Activated T-cell treated with anti-CD3 and anti-CD28 coated beads for 1 hour (primary cell): ENCODE results near the gene RFWD3.
A peak's percentile ranks its signal among the peaks of the same experiment; 100 is the strongest.
"Not testable (repeated sequence)": the region's sequence is repeated elsewhere in the genome, so short reads cannot be mapped to it uniquely, and the experiment has no call there.

ENCODE experiments used
- DNase-seq: peaks from one replicate; pipeline ENCODE4 v3.0.0-alpha.2; 2020; ENCODE audit warnings: low read depth

The RFWD3 gene, protein sequence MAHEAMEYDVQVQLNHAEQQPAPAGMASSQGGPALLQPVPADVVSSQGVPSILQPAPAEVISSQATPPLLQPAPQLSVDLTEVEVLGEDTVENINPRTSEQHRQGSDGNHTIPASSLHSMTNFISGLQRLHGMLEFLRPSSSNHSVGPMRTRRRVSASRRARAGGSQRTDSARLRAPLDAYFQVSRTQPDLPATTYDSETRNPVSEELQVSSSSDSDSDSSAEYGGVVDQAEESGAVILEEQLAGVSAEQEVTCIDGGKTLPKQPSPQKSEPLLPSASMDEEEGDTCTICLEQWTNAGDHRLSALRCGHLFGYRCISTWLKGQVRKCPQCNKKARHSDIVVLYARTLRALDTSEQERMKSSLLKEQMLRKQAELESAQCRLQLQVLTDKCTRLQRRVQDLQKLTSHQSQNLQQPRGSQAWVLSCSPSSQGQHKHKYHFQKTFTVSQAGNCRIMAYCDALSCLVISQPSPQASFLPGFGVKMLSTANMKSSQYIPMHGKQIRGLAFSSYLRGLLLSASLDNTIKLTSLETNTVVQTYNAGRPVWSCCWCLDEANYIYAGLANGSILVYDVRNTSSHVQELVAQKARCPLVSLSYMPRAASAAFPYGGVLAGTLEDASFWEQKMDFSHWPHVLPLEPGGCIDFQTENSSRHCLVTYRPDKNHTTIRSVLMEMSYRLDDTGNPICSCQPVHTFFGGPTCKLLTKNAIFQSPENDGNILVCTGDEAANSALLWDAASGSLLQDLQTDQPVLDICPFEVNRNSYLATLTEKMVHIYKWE

DNA sequence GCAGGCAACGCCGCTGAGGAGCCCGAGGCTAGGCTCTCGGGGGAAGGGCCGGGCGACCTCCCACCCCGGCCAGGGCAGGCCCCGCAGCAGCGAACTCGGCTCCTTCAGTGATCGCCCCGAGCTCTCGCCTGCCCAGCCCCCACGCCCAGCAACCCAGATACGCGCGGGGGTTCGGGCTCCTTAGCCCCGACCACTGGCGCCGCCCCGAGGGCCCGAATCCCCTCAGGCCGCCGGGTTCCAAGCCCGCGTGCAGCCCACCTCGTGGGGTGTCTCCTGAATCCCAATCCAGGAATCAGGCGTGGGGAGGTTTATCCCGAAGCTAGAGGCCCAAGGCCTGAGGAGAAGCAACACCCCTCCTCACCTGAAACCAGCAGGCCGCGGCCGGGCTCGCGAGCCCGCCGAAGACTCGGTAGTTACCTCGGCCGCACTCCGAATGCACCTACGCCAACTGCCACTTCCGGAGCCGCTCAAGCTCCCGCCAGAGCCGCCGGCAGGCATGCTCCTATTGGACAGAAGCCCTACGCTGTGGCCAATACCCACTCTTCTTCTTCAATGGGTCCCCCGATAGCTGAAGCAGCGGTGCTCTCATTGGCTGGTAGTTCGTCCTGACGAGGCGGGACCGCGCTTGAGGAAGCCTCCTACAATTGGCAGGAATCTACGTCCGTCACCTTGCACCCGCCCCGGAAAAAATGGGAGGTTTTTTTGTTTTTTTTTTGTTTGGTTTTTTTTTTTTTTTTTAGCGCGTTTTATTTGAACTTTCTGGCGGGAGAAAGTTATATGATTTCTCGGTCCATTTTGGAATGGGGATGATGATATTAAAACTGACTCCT, at the start of gene RFWD3:
RFWD3 (minus strand) TSS at position 453 of the 830 bp plus-strand sequence. CDS start 5,428 bp downstream, outside the sequence.
- DNase-seq = peak; percentile 88

DNA sequence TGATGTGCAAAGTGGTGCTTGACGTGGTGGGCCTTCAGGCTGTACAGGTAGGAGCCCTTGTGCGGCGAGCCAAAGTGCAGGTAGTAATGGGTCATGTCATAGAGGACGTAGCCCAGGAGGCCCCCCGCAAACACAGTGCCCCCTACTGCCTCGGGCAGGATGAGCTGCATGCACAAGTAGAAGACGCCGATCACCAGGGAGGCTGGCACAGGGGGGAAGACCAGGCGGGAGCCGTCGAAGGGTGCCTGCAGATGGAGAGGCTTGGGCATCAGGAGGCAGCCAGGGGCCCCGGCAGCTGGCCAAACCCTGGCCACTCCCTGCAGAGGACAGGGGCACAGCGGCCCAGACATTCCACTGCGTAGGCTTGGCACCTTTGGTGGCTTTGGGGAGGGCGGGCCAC, 49.7 kb upstream of the RFWD3 start:
- no peak for DNase-seq

DNA sequence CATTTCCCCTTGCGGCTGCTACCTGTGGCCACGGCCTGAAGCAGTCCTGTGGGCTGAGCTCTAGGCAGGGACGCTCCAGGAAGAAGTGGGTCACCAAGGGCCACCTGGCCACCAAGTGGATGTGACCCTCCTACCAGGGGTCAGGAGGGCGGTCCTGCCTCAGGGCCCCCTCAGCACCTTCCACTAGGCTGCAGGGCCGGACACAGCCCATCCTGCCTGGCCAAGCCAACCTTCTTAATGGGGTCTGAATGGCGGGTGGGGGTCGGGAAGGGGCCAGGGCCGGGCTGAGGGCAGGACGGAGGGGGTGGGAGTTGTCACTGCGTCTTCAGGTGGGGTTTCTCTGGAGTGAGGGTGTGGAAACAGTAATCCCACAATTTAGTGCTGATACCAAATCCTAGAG, 47.2 kb upstream of the RFWD3 start:
- no peak for DNase-seq

GRCh38 chr16:74713325-74713724, 46.6 kb upstream of the RFWD3 start:
- no peak for DNase-seq

- no peak for DNase-seq
Measured at GRCh38 chr16:74711938-74712337, 45.3 kb upstream of the RFWD3 start.

DNA sequence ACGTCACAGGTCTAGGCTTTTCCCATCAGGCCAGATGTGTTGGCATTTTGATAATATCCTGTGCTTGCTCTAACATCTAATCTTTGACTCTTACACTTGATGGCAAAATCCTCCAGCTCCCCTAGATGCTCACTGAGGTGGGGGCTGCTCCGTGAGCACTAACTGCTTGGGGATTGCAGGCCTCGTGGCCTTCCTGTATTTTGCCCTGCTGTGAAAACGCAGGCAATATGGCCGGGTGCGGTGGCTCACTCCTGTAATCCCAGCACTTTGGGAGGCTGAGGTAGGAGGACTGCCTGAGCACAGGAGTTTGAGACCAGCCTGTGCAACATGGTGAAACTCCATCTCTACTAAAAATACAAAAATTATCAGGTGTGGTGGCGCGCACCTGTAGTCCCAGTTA, 43.7 kb upstream of the RFWD3 start:
- DNase-seq = no peak

- DNase-seq = peak; percentile 81
Measured at GRCh38 chr16:74709441-74709877, 42.8 kb upstream of the RFWD3 start.

- DNase-seq = peak; percentile 41
Measured at GRCh38 chr16:74700438-74701225, 34.0 kb upstream of the RFWD3 start, which contains the start of gene MLKL. MLKL (minus strand) TSS chr16:74700862; CDS start chr16:74695757, 5,105 bp downstream.

DNA sequence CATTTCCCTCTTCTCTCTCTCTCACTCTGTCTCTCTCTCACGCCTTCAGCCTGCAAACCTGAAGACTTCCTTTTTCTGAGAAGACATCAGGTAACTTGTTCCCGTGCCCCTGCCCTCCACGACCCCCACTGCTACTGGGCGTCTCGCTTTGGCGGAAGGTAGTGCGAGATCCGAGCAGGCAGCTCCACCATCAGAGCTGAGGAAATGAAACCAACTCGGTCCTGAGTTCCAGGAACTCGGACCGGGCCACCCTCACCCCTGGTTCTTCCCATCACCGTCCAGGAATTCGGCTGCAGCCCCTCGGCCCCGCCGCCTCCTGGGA, 33.4 kb upstream of the RFWD3 start:
- DNase-seq = peak; percentile 12

DNA sequence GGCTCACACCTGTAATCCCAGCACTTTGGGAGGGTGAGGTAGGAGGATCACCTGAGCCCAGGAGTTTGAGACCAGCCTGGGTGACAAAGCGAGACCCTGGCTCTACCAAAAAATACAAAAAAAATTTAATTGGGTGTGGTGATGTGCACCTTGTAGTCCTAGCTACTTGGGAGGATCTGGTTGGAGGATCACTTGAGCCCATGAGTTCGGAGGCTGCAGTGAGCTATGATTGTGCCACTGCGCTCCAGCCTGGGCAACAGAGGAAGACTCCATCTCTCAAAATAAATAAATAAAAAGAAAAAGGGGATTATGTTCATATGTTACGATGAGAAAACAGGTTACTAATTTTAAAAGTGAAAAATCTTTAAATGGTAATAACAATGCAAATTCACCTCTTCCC, 33.0 kb upstream of the RFWD3 start:
- no peak for DNase-seq

DNA sequence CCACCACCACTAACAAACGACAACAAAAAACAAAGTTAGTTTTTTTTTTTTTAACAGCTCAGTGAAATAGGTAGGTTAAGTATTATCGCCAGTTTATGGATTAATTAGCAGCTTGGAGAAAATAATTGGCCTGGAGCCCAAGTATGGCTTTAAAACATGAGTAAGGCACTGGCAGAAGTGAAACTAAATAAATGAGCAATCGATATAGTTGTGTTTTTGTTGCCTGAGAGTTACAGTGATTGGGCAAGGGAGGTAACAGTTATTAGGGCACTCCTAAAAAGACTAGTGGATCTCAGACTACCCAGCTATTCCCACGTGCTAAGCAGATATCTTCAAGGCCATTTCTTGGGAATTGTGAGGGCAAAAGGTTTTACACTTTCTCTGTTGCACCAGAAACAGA, 31.5 kb upstream of the RFWD3 start:
- DNase-seq = no peak

DNA sequence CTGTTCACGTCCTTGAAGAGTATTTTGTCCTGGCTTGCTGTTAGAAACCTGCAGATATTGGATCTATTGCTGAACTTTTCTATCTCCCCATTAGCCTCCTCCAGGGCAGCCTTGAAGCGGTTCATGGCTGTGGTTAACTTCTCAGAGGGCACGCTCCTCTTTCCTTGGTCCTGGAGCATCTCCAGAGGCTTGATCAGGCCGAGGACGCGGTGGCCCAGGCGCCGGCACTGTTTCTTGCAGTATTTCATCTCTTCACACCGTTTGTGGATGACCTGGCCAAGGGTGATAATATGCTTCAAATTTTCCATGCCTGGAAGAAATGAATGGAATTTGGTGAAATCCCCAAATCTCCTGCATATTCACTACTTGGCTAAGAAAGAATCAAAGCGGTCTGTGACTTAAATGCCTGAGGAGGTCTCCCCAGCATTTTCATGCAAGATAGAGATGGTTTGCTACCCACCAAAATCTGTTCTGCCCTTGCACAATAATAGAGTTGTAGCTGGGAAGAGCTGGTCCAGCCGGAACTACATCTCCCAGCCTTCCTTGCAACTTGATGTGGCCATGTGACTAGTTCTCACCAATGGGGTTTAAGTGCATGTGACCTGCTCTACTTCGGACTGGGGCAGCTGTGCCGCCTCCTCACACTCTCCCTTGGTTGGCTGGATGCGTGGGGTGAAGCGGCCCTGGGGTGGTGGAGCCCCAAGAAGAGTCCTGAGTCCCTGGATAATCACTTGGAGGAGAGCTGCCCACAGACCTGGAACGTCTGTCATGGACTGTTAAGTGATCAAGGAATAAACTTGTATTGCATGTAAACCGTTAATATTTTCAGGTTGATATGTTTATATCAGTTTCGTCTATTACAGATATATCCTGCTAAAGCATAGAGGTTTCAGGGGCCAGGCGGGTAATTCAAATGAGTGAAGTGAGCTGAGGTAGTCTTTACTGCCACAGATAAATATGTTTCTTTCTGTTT, 29.1 kb upstream of the RFWD3 start:
- DNase-seq = peak; percentile 19

DNA sequence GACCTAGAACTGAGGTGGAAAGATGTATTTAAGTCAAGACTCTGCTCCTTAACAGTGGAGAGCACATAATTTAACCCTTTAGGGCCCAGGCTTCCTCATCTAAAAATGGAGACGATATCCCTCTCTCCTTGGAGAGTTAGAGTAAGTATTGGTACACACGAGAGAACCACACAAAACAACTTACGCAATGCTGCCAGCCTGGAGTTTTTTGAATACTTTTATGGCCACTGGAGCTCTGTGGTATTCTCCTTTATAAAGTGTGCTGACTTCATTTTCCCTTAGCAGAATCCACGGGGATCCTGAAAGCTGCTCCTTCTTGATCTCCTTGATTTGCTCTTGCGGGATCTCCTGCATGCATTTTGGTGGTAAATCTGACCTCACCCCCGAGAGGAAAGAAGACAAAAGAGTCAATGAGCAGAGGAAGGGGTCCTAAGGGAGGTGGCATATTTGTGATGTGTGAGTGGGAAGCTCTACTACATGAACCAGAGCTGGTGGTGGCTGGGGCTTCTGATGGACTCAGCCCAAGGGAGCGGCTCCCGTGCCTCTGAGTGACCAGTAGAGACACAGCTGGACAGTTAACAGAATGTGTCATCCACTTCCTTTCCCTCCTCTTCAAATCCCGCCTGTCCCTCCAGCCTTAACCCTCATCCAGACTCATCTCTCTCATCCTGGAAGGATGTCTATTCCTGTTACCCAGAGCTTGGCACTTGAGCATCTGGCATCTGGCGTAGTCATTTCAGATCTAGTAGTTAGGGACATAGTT, 24.6 kb upstream of the RFWD3 start:
- no peak for DNase-seq

DNA sequence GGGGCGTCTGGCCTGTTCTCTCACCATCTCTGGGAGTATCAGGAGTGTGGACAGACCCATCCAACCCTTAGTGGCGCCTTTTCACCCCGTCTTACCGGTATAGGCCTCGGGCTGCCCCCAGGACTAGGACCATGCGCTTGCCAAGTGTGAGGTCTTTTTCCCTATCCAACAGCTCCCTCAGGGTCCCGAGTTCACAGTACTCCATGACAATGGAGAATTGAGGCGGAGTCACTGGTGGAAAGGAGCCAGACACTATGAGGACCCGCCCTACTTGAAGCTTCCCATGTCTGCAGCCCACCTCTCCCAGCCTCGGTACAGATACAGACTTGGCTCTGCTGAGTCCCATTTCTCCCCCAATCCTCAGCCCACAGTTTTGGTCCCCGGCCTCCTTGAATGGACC, 15.9 kb upstream of the RFWD3 start:
- DNase-seq = no peak

DNA sequence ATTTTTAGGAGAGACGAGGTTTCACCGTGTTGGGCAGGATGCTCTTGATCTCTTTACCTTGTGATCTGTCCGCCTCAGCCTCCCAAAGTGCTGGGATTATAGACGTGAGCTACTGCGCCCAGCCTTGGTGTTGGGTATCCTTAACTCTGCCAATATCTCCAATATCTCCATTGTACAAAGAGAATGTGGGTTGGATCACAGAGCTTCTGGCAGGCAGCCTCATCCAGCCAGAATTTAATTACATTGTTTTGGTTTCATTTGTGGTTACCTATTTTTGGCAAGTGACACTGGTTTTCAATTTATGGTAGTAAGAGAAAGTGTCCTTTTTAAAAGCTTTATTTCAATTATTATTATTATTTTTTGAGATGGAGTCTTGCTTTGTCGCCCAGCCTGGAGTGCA, 14.0 kb upstream of the RFWD3 start:
- no peak for DNase-seq

- no peak for DNase-seq
Measured at GRCh38 chr16:74679983-74680382, 13.3 kb upstream of the RFWD3 start.

DNA sequence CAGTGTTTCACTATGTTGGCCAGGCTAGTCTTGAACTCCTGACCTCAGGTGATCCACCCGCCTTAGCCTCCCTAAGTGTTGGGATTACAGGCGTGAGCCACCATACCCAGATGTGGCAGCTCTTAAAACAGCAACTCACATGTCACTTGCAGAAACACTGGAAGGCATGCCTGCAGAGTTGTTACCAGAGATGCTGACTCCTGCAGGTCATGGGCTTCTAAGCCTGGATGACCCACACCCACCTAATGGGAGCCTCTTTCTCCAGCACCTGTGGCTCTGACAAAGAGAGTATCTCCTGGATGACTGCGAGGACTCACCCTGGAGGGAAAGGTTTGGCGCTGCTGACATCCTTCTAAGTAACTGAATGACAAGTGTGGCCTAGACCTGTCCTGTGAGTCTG, 11.2 kb upstream of the RFWD3 start:
- DNase-seq = no peak

- no peak for DNase-seq
Measured at GRCh38 chr16:74673876-74674275, 7.2 kb upstream of the RFWD3 start.

GRCh38 chr16:74668877-74669276, 2.2 kb upstream of the RFWD3 start:
- not testable (repeated sequence) for DNase-seq

DNA sequence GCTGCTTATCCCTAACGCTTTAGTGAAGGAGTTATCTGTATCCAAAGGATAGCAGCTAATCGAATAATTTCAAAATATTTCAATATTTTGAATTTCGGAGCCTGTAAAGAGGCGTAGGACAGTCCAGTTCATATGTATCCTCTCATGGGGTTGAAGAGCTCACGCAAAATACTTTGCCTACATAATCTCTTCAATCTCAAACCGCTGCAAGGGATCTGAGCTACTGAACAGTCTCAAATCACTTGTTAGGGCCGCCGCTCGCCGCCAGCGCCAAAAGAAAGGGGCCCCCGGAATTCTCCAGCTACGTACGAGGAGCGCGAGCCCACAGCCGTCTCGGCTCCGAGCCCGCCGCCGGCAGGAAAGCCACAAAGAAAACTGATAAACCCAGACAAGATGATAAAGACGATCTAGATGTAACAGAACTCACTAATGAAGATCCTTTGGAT, 601 bp upstream of the RFWD3 start:
- DNase-seq = peak; percentile 16
